Suprapubic skin (tissue), 4 donors: ENCODE data around the gene SPNS1. TPM values are rescaled to one million over a fixed set of nuclear protein-coding genes. Genes with fewer than 3 reads are reported as not detected.

Source experiments
- DNase-seq, 2 donors: peaks; one replicate each; pipeline ENCODE4 v3.0.0-alpha.2; 2019; ENCODE audit warnings: low spot score in 2 of 2
- H3K27ac ChIP-seq: fragments of 200-600 bp; sonication (generic); one replicate; pipeline ENCODE4 v1.5.1; 2019
- H3K27me3 ChIP-seq: fragments of 200-600 bp; sonication (generic); one replicate; pipeline ENCODE4 v1.5.1; 2019
- H3K36me3 ChIP-seq: fragments of 200-600 bp; sonication (generic); one replicate; pipeline ENCODE4 v1.5.1; 2019
- H3K4me1 ChIP-seq: fragments of 200-600 bp; sonication (generic); one replicate; pipeline ENCODE4 v1.5.1; 2019
- H3K4me3 ChIP-seq: fragments of 200-600 bp; sonication (generic); one replicate; pipeline ENCODE4 v1.5.1; 2019; ENCODE audit warnings: mild to moderate bottlenecking
- H3K9me3 ChIP-seq: fragments of 200-600 bp; sonication (generic); one replicate; pipeline ENCODE4 v1.5.1; 2019
- CTCF ChIP-seq, 2 donors: fragments of 200-600 bp in 1 of 2; fragments of 450-650 bp in 1 of 2; sonication (generic) in 1 of 2; IDR thresholded peaks; one replicate each; pipeline ENCODE4 v1.5.1; 2016 to 2019; ENCODE audit warnings: antibody characterized with exemption in 2 of 2, mild to moderate bottlenecking in 1 of 2, moderate library complexity in 1 of 2
- EP300 ChIP-seq: sonication (generic); formaldehyde crosslinking; IDR thresholded peaks from one replicate; pipeline ENCODE4 v1.6.1; 2017; ENCODE audit warnings: antibody characterized with exemption
- POLR2A ChIP-seq, 2 donors: fragments of 450-650 bp; IDR thresholded peaks; one replicate each; pipeline ENCODE4 v1.6.1; 2017; ENCODE audit warnings: antibody characterized with exemption in 2 of 2, mild to moderate bottlenecking in 2 of 2, moderate library complexity in 2 of 2
- POLR2AphosphoS5 ChIP-seq, 3 donors: sonication (generic); formaldehyde crosslinking; IDR thresholded peaks; one replicate each; pipeline ENCODE4 v1.6.1; 2017; ENCODE audit warnings: antibody characterized with exemption in 3 of 3
- WGBS: methylation state at CpG from one replicate; pipeline ENCODE4 v1.1.5; 2018; 5-methylcytosine and 5-hydroxymethylcytosine counted together
- total RNA-seq, 4 donors: library from RNA; depleted of rRNA; stranded (reverse); fragments of >200 nt; gene quantifications; one replicate each; pipeline ENCODE4 v1.1.0, GENCODE V29; 2016

SPNS1 gene
- total RNA-seq, 4 donors from 2014 or later = 26.0 to 42.8 (median 32.7) TPM

DNA sequence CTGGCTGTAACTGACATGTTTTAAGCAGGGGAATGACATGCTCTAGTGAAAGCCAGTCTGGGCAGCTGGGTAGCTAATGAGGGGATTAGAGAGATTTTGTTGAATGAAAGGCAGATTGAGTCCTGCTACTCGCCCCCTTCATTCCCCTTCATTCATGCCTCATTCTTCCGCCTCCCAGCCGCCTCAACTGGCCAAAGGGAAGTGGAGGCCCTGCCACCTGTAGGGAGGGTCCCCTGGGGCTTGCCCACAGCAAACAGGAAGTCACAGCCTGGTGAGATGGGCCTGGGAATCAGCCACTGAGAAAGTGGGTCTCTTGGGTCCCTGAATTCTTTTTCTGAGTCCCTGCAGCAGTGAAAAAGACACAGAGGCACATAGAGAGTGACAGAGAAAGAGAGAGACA, 43.9 kb upstream of the SPNS1 start:
- Histone ChIP-seq H3K4me3 (no peak overlapping the region), H3K9me3 (no peaks in the 10 kb centered on the region), H3K36me3 (no peaks in the 10 kb centered on the region), H3K4me1 (peaks cover 5% of the 10 kb centered on the region), H3K27ac (no peak overlapping the region), H3K27me3 (no peaks in the 10 kb centered on the region)
- TF ChIP-seq EP300 (no peak), POLR2A (IDR thresholded peaks at IDR 0.05) (no peak), POLR2AphosphoS5 (IDR thresholded peaks at IDR 0.05) (no peak), CTCF (IDR thresholded peaks at IDR 0.05) (no peak)
- no peak for DNase-seq
- 97% methylated on average over 3 of the region's 3 CpGs for WGBS

GRCh38 chr16:28931801-28932225, 42.8 kb upstream of the SPNS1 start, which contains the start of gene CD19:
Gene CD19, plus strand, starts transcription at chr16:28931971. Its CDS starts 30 bp downstream, at chr16:28932001.
- no peaks in the 10 kb centered on the region for H3K9me3 ChIP-seq
- DNase-seq = no peak
- no peaks in the 10 kb centered on the region for H3K36me3 ChIP-seq
- no peaks in the 10 kb centered on the region for H3K27me3 ChIP-seq
- TF ChIP-seq CTCF (IDR thresholded peaks at IDR 0.05) (no peak), EP300 (no peak), POLR2AphosphoS5 (IDR thresholded peaks at IDR 0.05) (no peak), POLR2A (IDR thresholded peaks at IDR 0.05) (no peak)
- H3K27ac ChIP-seq = no peak within 1 kb of the TSS
- 94% methylated on average over 10 of the region's 10 CpGs for WGBS
- H3K4me3 ChIP-seq = no peak within 1 kb of the TSS
- peaks cover 3% of the 10 kb centered on the region for H3K4me1 ChIP-seq

DNA sequence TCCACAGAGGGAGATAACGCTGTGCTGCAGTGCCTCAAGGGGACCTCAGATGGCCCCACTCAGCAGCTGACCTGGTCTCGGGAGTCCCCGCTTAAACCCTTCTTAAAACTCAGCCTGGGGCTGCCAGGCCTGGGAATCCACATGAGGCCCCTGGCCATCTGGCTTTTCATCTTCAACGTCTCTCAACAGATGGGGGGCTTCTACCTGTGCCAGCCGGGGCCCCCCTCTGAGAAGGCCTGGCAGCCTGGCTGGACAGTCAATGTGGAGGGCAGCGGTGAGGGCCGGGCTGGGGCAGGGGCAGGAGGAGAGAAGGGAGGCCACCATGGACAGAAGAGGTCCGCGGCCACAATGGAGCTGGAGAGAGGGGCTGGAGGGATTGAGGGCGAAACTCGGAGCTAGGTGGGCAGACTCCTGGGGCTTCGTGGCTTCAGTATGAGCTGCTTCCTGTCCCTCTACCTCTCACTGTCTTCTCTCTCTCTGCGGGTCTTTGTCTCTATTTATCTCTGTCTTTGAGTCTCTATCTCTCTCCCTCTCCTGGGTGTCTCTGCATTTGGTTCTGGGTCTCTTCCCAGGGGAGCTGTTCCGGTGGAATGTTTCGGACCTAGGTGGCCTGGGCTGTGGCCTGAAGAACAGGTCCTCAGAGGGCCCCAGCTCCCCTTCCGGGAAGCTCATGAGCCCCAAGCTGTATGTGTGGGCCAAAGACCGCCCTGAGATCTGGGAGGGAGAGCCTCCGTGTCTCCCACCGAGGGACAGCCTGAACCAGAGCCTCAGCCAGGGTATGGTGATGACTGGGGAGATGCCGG, 42.0 kb upstream of the SPNS1 start:
- Histone ChIP-seq H3K27me3 (no peaks in the 10 kb centered on the region), H3K9me3 (no peaks in the 10 kb centered on the region), H3K4me1 (peaks cover 3% of the 10 kb centered on the region), H3K27ac (no peak overlapping the region), H3K4me3 (no peak overlapping the region), H3K36me3 (no peaks in the 10 kb centered on the region)
- WGBS = 91% methylated on average over 20 of the region's 20 CpGs
- DNase-seq = no peak
- TF ChIP-seq POLR2AphosphoS5 (IDR thresholded peaks at IDR 0.05) = no peak
- TF ChIP-seq EP300 = no peak
- no peak for TF ChIP-seq CTCF (IDR thresholded peaks at IDR 0.05)
- TF ChIP-seq POLR2A (IDR thresholded peaks at IDR 0.05) = no peak

- Histone ChIP-seq H3K36me3 (no peaks in the 10 kb centered on the region), H3K4me3 (no peak overlapping the region), H3K9me3 (no peaks in the 10 kb centered on the region), H3K4me1 (peaks cover 3% of the 10 kb centered on the region), H3K27me3 (no peaks in the 10 kb centered on the region), H3K27ac (no peak overlapping the region)
- DNase-seq = no peak
- TF ChIP-seq CTCF (IDR thresholded peaks at IDR 0.05) = no peak
- no peak for TF ChIP-seq POLR2AphosphoS5 (IDR thresholded peaks at IDR 0.05)
- TF ChIP-seq POLR2A (IDR thresholded peaks at IDR 0.05) = no peak
- no peak for TF ChIP-seq EP300
- 83% methylated on average over 2 of the region's 8 CpGs for WGBS
These were observed 41.4 kb upstream of the SPNS1 start for GRCh38 chr16:28933171-28933570.

- H3K9me3 ChIP-seq = no peaks in the 10 kb centered on the region
- no peak for DNase-seq
- WGBS = 96% methylated on average over 4 of the region's 4 CpGs
- peaks cover 3% of the 10 kb centered on the region for H3K4me1 ChIP-seq
- H3K27ac ChIP-seq = no peak overlapping the region
- H3K36me3 ChIP-seq = no peaks in the 10 kb centered on the region
- no peaks in the 10 kb centered on the region for H3K27me3 ChIP-seq
- TF ChIP-seq EP300 (no peak), POLR2A (IDR thresholded peaks at IDR 0.05) (no peak), CTCF (IDR thresholded peaks at IDR 0.05) (no peak), POLR2AphosphoS5 (IDR thresholded peaks at IDR 0.05) (no peak)
- no peak overlapping the region for H3K4me3 ChIP-seq
These were observed 39.2 kb upstream of the SPNS1 start for GRCh38 chr16:28935346-28935745.
